ENCODE data around the gene CATSPERE. TPM values are rescaled to one million over a fixed set of nuclear protein-coding genes. Genes with fewer than 3 reads are reported as not detected.

The CATSPERE gene
- total and polyA plus RNA-seq, 2 donors (not counting 3 experiments of a cell fraction or from before 2014, with no cell fraction given), result 0.61 to 1.9 TPM

DNA sequence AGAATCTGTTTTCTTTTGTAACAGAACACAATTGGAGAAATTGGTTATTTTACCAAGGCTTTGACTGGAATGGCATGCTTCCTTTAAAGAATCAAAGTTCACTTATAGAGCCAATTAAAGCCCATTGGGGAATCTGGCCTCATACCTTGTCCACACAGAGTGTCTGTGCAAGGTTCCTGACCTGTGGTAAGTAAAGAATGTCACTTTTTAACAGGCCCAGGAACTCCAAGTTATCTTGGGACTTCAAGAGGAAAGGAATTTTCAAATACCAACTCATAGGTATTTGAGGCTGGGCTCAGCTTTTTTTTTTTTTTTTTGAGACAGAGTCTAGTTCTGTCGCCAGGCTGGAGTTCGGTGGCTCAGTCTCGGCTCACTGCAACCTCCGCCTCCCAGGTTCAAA is 2.3 kb upstream of the CATSPERE start:
- H3K9ac ChIP-seq (replicated peaks; ENCODE audit: extremely low read depth, insufficient read depth, low read length), result no peak overlapping the region
- no peaks in the 10 kb centered on the region for H3K9me3 ChIP-seq (replicated peaks; ENCODE audit: control insufficient read depth, insufficient read depth, low read length)
- H3K4me1 ChIP-seq (ENCODE audit: control insufficient read depth, extremely low read depth, insufficient read depth, low read length), result peaks cover 5% of the 10 kb centered on the region
- CTCF ChIA-PET, result no interaction called here
- DNase-seq (ENCODE audit: low read depth, low spot score), result no peak
- no peak overlapping the region for H3K27ac ChIP-seq (ENCODE audit: insufficient read depth, low read depth, low read length)
- no peak overlapping the region for H3K4me2 ChIP-seq (ENCODE audit: insufficient read depth, low read length)
- no peaks in the 10 kb centered on the region for H3K36me3 ChIP-seq (ENCODE audit: control insufficient read depth in 2 of 2, extremely low read depth in 1 of 2, insufficient read depth in 2 of 2, low read length in 2 of 2)
- no peaks in the 10 kb centered on the region for H3K9me1 ChIP-seq (replicated peaks; ENCODE audit: control insufficient read depth, extremely low read depth, insufficient read depth, low read length)
- no peak for FAIRE-seq
- TF ChIP-seq GATA2 (IDR thresholded peaks at IDR 0.05; ENCODE audit: insufficient read depth, insufficient read length, low read depth, low read length), result no peak
- no peak for TF ChIP-seq FOS (IDR thresholded peaks at IDR 0.05; ENCODE audit: borderline replicate concordance, insufficient read depth, low read length)
- TF ChIP-seq EZH2 (IDR thresholded peaks at IDR 0.05; ENCODE audit: borderline replicate concordance, low read depth, low read length, severe bottlenecking), result no peak
- TF ChIP-seq, protein P1, sequence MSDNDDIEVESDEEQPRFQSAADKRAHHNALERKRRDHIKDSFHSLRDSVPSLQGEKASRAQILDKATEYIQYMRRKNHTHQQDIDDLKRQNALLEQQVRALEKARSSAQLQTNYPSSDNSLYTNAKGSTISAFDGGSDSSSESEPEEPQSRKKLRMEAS (IDR thresholded peaks at IDR 0.05; ENCODE audit: insufficient read depth, insufficient read length), result no peak
- TF ChIP-seq, protein P2, sequence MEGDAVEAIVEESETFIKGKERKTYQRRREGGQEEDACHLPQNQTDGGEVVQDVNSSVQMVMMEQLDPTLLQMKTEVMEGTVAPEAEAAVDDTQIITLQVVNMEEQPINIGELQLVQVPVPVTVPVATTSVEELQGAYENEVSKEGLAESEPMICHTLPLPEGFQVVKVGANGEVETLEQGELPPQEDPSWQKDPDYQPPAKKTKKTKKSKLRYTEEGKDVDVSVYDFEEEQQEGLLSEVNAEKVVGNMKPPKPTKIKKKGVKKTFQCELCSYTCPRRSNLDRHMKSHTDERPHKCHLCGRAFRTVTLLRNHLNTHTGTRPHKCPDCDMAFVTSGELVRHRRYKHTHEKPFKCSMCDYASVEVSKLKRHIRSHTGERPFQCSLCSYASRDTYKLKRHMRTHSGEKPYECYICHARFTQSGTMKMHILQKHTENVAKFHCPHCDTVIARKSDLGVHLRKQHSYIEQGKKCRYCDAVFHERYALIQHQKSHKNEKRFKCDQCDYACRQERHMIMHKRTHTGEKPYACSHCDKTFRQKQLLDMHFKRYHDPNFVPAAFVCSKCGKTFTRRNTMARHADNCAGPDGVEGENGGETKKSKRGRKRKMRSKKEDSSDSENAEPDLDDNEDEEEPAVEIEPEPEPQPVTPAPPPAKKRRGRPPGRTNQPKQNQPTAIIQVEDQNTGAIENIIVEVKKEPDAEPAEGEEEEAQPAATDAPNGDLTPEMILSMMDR (IDR thresholded peaks at IDR 0.05; ENCODE audit: extremely low read depth in 1 of 2, insufficient read depth in 1 of 2, low read depth in 1 of 2, low read length in 2 of 2), result no peak
- no peak for TF ChIP-seq JUN (IDR thresholded peaks at IDR 0.05; ENCODE audit: borderline replicate concordance, insufficient read depth, insufficient read length, low read depth)
- no peak for TF ChIP-seq MYC (IDR thresholded peaks at IDR 0.05; ENCODE audit: low read depth, low read length)
- TF ChIP-seq POLR2AphosphoS5 (IDR thresholded peaks at IDR 0.05; ENCODE audit: insufficient read depth, low read depth, low read length), result no peak
- no peak for TF ChIP-seq POLR2A (IDR thresholded peaks at IDR 0.05; ENCODE audit: low read depth, low read length)
- no peak overlapping the region for H3K4me3 ChIP-seq (replicated peaks in 1 of 3; ENCODE audit: insufficient read depth in 1 of 3, low read depth in 1 of 3, low read length in 3 of 3)
- H3K79me2 ChIP-seq (ENCODE audit: control insufficient read depth, insufficient read depth, low read length), result no peaks in the 10 kb centered on the region
- POLR2A ChIA-PET, result no interaction called here
- H2AFZ ChIP-seq (ENCODE audit: low read depth, low read length), result no peak overlapping the region
- dilution Hi-C loops (cut with MboI; ENCODE audit: extremely low pct_ligation_motif_present, low sequenced_read_pairs) (no loop called here), intact Hi-C loops (cut with micrococcal nuclease) (loop anchor here (10.0 kb wide), 4 partner anchors 294 to 1114 kb away; partner anchors contain the start of gene COX20)
- H4K20me1 ChIP-seq (replicated peaks; ENCODE audit: control insufficient read depth, extremely low read depth, insufficient read depth, low read length), result no peaks in the 10 kb centered on the region
- no peaks in the 10 kb centered on the region for H3K27me3 ChIP-seq (ENCODE audit: control insufficient read depth in 2 of 2, insufficient read depth in 2 of 2, low read length in 2 of 2)
- BruUV-seq (replicated peaks), result no TSS peak

Data from endothelial cell of umbilical vein (primary cell).